Stimulated activated CD4-positive, alpha-beta T cell treated with anti-CD3 and anti-CD28 coated beads, Interleukin-2, amount 100 ng/mL, for 48 hours (primary cell): ENCODE data around the gene HUNK.
"Not testable (repeated sequence)": the region's sequence is repeated elsewhere in the genome, so short reads cannot be mapped to it uniquely, and the experiment has no call there.

Experiments
- DNase-seq, 2 donors: peaks; one replicate each; pipeline ENCODE4 v3.0.0-alpha.2; 2020

HUNK gene

DNA sequence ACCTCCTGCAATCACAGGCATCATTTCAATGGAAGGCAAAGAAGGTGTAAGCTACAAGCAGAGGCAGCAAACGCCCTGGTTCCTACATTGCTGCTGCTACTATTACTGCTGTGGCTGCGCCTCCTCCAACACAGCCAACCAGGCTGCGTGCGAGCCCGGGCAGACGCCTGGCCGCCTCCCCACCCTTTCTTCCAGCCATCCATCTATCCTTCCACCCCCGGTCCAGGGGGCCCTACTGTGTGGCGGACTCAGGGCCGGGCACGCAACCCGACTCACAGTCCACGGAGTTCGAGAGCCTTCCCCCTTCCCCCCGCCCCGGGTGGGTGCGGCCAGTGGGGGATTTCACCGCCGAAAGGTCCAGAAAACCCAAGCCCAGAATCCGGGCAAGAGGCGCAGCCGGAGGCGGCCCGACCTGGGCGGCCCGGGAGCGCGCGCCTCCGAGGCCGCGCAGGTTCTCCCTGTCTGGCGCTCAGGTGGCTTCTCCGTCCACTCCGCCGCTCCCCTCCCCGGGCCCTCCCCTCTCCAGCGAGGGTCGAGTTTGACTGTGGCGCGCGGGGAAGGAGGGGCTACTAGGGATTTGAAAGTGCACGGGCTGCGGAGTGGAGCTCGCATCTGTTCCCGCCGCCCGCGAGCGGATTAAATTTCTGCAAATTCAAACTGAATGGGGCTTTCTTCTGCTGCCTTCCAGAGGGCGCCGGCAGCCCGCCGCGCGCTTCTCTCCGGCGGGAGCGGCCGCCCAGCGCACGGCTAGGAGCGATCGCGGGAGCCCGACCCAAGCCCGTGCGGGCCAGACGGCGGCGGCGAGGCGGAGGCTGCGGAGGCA is at the start of gene HUNK:
Gene HUNK, plus strand, starts transcription at position 569 of the 823 bp plus-strand sequence. CDS start 655 bp downstream, outside the sequence.
- peak in 1 of 2 donors; percentile 2 for DNase-seq

DNA sequence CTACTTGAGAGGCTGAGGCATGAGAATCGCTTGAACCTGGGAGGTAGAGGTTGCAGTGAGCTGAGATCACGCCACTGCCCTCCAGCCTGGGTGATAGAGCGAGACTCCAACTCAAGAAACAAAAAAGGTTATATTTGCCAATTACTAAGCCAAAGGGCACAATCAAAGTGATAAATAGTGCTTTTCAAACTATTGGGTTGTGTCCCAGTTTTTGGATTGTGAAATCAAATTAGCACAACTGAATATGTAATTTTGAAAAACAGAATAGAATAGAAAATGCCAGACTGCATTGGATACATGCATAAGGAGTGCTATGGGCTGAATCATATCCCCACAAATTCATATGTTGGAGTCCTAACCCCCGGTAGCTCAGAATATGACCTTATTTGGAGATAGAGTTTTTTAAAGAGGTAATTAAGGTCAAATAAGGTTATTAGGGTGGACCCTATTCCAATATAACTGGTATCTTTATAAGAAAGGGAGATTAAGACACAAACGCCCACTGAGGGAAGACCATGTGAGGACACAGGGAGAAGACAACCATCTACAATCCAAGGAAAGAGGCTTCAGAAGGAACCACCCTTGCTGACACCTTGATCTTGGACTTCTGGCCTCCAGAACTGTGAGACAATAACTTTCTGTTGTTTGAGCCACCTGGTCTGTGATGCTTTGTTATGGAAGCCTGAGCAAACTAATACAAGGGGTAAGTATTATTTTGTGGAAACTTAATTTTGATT is 42.9 kb upstream of the HUNK start:
- DNase-seq = no peak

DNA sequence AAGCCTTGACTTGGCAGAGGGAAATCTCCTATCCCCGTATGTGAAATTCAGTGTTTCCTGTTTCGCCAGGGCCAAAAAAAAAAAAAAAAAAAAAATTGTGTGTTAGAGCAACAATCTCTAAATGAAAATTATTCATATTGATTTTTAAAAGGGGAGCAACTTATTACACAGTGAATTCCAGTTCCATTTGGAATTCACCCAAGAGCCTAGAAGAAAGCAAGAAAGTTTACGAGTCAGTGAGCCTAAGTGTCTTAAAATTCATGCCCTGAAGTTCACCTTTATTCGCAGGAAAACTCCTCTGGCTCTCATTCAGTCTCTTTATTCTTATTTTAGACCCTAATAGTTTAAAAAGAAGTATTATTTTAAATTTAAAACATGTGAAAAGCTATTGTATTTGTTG is 42.1 kb upstream of the HUNK start:
- no peak for DNase-seq

GRCh38 chr21:31837041-31837440 is 35.8 kb upstream of the HUNK start:
- DNase-seq = no peak

DNA sequence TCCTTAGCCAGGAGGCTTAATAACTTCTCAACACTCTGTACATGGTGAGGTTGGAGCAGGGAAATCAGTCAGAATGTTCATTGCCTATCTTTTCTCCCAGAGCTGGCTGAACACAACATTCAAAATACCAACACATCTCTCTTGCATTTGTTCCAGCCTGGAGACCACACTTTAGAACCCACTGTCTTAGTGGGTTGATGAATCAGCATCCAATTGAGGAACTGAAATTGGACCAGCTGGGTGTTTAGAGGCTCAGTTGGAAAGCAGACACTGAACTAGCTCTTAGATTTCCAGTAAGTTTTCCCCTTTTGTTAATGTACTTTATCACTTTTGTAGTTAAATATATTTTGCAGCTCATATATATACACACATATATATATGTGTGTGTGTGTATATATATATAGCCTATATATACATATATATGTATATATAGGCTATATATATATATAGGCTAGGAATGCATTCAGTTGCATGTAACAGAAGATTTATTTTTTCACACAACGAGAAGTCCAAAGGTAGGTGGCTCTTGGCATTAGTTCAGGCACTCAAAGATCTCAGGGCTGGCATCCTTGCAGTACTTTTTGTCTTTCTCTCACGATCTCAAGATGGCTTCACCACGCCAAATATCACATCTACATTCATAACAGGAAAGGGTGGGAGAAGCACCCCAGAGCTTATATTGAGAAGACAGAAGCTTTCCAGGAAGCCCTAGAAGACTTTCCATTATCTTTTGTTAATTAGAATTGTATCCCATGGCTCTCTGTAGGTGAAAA is 35.0 kb upstream of the HUNK start:
- no peak for DNase-seq

DNA sequence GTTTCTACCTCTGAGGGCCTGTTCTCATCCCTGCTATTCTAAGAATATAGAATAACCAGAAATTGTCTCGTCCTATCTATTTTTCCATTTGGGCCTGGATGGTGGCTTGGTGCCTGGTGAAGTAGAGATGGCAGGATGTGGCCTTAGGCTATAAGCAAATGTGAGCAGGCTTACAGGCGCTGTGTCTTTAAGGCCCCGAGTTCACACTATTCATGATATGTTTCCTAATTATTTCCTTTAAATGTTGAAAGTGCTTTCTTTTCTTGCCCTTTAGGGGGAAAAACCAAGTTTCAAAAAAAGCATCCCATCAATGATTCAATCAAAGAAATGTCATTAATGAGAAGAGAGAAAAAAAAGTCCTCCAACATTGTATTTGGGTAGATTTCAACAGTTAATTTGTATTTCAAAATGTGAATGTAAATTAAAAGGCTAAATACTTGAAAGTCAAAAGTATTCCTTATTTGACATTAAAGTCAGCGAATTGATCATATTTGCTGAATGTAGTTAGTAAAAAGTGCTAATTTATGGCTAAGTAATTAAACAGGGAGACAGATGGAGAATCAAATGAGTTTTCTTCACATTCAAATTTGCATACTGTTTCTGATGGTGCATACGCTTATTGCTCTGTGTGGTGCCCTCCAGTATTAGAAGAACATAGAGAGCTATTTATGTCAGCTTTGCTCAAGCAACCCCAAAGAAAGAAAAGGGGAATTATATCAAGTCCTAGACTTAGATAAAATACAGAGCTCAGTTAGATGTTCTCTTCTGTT is 34.0 kb upstream of the HUNK start:
- no peak for DNase-seq

GRCh38 chr21:31844206-31844605 is 28.6 kb upstream of the HUNK start:
- no peak for DNase-seq

DNA sequence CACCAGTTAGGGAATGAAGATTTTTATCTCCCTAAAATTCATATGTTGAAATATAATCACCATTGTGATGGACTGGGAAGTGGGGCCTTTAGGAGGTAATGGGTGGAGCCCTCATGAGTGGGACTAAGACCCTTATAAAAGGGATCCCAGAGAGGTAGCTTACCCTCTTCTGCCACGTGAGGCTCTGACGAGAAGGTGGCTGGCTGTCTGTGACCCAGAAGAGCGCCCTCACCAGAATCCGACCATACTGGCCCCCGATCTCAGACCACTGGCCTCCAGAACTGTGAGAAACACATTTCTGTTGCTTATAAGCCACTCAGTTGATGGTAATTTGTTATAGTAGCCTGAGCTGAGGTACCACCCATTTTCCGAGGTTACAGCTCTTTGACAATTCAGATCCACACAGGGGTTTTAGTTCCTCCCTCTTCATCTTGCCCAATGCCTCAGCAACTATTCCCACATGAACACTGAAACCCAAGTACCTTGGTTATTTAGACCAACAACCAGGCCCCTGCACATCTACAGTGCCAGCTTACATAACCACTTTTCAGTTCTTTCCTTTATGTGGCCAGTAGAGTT is 27.6 kb upstream of the HUNK start:
- DNase-seq = no peak

- DNase-seq = no peak
These were observed 26.1 kb upstream of the HUNK start for GRCh38 chr21:31846690-31847089.

DNA sequence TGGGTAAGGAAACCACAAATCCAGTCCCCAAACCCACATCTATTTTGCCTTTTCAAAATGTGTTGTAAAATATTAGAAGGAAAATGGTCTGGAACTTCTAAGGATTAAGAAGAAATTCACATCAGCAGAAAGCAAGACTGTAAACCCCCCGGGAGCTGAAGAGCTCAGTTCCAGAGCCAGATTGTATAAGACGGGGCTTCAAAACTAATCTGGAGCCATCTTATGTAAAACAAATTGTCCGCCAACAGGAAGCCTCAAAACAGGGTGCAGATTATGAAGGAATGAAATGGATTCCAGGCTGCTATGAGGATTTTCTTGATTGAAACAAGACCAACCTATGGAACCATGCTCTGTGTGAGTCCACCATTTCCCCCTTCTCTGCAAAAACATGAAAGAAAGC is 25.1 kb upstream of the HUNK start:
- DNase-seq = no peak

DNA sequence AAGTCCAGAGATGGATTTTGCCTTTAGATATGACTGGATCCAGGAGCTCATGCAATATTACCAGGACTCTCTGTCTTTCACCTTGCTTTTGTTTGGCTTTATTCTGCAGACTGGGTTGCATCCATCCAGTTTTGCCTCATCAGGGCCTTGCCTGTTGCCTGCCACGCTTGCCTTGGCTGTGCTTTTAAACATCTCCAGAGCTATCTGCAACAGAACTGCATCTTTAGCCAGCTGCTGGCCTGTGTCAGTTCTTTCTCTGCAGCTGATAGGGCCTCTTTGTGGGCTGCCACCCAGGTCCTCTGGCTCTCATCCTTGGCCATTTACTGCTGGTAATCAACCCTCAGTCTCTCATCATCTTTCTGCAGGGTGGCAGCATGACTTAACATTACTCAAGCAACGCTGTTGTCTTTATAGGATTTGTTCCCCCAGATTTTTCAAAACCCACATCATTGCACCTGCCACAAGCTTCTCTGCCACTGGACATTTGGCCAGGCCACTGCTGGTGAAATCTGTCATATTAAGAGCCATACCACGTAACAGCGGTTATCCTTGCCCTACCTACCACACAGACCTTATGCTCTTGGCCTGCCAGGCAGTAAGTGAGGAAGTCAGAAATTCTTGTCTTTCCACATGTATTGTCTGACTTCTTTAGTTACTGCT is 24.4 kb upstream of the HUNK start:
- no peak for DNase-seq

- no peak for DNase-seq
These were observed 21.9 kb upstream of the HUNK start for GRCh38 chr21:31850886-31851285.

DNA sequence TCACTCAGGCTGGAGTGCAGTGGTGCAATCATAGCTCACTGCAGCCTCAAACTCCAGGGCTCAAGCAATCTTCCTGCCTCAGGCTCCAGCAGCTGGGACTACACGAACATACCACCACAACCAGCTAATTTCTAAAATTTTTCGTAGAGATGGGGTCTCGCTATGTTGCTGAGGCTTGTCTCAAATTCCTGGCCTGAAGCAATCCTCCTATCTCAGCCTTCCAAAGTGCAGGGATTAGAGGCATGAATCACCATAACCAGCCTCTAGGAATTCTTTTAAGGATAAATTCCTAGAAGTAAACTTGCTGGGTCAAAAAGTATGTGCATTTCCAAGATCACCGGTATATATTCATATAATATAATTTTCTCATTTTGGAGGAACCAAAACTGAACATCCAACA is 17.6 kb upstream of the HUNK start:
- no peak for DNase-seq

GRCh38 chr21:31857096-31857495 is 15.7 kb upstream of the HUNK start:
- no peak for DNase-seq

GRCh38 chr21:31857631-31858030 is 15.2 kb upstream of the HUNK start:
- DNase-seq = not testable (repeated sequence)

- DNase-seq = no peak
These were observed 12.0 kb upstream of the HUNK start for GRCh38 chr21:31860851-31861250.

DNA sequence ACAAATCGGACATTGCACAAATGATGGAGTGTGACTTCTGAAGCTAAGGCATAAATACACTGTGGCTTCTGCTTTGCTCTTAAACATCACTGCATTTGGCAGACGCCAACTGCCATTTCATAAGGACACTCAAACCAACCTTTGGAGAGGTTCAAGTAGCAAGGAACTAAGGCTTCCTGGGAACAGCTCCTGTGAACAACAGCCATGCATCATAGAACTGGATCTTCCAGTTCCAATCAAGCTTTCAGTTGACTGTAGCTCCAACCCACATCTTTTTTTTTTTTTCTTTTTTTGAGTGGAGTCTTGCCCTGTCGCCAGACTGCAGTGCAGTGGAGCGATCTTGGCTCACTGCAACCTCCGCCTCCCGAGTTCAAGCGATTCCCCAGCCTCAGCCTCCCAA is 10.7 kb upstream of the HUNK start:
- no peak for DNase-seq

GRCh38 chr21:31865429-31865970 is 7.3 kb upstream of the HUNK start:
- no peak for DNase-seq

- peak; percentile 75 to 79 for DNase-seq
These were observed 6.7 kb upstream of the HUNK start for GRCh38 chr21:31866077-31866511.

DNA sequence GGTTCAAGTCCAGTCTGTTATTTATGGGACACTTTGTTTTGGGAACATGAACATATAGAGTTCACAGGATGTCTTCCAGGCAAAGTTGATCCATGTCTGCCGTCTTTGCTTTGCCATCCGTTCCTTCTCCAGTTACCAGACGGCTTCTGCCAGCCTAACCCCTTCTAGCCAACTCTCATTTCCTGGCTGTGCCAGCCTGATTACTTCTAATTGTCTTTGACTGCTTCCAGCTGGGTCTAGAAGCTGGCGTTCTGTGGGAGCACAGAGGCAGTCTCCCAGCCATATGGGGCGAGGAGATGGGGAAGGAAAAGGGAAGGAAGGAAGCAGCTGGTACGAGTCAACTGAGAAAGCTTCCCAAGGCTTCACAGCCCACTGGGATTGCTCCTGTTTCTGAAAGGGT is 3.1 kb upstream of the HUNK start:
- DNase-seq = no peak

DNA sequence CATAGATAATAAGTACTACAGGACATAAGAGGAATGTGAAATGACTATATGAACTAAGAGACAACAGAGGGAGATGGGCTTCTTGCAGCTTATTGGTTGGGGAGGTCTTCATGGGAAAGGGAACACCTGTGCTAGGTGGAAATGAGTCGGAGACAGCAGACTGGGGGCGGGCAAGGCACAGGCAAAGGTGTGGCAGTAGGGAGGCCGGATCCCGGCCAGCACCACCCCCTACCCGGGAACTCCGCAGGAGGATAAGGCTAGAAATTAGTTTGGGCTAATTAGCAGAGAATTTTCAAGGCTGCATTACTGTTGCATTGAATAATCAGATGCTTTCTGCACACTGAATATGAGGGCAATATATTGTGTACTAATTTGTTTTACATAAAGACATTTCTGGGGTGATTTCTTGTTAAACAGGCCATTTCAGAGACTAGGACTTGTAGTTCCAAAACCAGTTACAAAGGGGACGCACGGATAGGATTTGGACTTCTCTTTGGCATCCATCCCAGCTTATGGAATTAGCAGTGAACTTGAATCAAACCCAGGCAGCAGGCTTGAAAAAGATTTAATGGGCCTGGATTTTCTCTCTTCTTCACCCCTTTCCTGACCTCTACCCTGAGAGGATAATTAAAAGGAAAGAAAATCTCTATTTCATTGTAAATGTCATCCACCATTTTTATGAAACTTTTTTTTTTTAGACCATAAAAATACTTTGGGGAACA is 2.2 kb upstream of the HUNK start:
- no peak for DNase-seq
